AG04449 (cell line): ENCODE data around the gene NPIPA8.
"Not testable (repeated sequence)": the region's sequence is repeated elsewhere in the genome, so short reads cannot be mapped to it uniquely, and the experiment has no call there.

Source experiments
- CTCF ChIA-PET: fragments of 350-600 bp; formaldehyde crosslinking; extraction: SDS; loops from one replicate; lab custom pipeline; 2021; ENCODE audit warnings: antibody characterized with exemption; lab: Yijun Ruan, JAX
- POLR2A ChIA-PET: fragments of 400-600, 350-600 bp; formaldehyde crosslinking; extraction: SDS; loops from one replicate; lab custom pipeline; 2020; ENCODE audit warnings: antibody characterized with exemption, inconsistent platforms; lab: Yijun Ruan, JAX
- DNase-seq: peaks from one replicate; pipeline ENCODE4 v3.0.0-alpha.2; 2010; ENCODE audit warnings: low read depth, low spot score
- H3K4me3 ChIP-seq: 2 replicates; pipeline ENCODE4 v1.5.1; 2011; ENCODE audit warnings: low read depth, mild to moderate bottlenecking, control low read depth, low read length

NPIPA8 gene

DNA sequence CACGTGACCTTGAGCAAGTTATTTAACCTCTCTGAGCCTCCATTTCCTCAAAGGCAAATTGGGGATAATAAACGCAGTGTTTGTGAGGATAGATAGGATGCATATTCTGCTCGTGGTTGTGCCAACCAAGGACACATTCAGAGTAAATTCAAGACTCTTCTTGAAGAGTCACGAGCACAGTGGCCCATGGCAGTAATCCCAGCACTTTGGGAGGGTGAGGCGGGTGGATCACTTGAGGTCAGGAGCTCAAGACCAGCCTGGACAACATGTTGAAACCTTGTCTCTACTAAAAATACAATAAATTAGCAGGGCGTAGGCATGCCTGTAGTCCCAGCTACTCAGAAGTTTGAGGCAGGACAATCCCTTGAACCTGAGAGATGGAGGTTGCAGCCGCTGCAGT is 39.6 kb downstream of the NPIPA8 start:
- CTCF ChIA-PET, POLR2A ChIA-PET, H3K4me3 ChIP-seq, DNase-seq: not testable (repeated sequence)

DNA sequence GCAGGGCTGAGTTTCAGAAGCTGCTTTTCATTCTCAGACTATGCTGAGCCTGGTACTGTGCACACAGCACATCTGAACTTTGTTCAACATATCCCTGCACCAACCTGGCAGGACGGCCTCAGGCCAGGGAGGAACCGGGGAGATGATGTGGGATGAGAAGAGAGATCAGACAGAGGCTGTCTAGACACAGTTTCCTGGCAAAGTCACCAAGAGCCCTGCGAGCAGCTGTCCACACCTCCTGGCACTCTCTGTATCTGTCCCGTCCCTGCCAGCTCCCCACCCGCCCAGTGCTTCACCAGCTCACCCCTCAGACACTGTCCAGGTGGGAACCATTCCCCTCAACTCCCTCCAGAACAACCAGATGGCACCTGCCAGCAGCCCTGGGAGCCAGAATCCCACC is 42.2 kb downstream of the NPIPA8 start:
- CTCF ChIA-PET, POLR2A ChIA-PET, DNase-seq, H3K4me3 ChIP-seq: not testable (repeated sequence)

DNA sequence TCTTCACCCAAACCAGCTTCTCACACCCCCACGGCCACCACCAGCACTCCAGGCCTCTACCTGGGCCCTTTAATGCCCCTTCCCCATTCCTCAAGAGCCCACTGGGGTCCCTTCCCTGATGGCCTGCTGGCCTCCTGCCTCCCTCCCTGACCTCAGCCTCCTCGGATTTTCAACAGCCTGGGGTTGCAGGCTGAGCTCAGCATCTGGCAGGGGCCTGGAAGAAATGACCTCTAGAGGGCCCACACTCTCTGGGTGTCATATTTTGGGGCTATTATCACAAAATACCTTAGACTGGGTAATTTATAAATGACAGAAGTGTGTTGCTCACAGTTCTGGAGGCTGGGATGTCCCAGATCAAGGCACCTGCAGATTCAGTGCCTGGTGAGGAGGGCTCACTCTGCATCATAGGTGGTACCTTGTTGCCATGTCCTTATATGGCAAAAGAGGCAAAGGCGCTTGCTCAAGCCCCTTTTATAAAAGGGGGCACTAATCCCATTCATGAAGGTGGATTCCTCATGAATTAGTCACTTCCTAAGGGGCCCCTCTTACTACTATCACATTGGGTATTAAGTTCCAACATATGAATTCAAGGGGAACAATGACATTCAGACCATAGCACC is 43.1 kb downstream of the NPIPA8 start:
- H3K4me3 ChIP-seq, CTCF ChIA-PET, POLR2A ChIA-PET, DNase-seq: not testable (repeated sequence)

DNA sequence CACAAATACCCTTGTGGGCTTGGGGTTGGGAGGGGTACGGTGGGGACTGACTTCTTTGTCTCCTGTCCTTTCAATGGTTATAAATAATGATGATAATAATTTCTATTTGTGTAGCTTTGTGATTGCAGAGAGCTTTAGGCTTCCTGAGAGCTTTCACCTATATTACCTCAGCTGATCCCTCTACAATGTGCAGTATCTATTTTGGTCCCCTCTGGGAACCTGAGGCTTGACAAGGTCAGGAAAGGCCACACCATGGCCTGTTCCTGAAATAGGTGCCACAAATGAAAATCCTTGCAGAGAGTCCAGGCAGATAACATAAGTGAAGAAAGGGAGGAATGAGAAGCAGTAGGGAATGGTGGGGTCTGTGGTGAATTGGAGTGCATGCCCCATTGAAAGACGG is 45.6 kb downstream of the NPIPA8 start:
- POLR2A ChIA-PET, H3K4me3 ChIP-seq, CTCF ChIA-PET, DNase-seq: not testable (repeated sequence)

DNA sequence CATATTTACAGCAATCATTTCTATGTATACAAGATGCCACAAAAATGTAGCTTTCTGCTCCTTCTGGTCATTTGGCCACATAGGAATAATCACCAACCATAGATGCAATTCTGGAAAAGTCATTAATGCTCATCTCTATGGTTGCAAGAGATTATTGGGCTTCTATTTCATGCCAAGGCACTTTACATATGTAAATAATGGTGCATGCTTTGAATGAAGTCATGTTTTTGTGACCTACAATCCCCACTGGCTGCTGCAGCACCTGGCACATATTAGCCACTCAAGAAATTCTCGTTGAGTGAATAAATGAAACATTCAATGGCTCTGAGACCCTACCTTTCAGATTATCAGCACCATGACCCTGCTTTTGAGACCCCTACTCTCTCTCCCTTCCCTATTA is 50.2 kb downstream of the NPIPA8 start:
- H3K4me3 ChIP-seq, DNase-seq, CTCF ChIA-PET, POLR2A ChIA-PET: not testable (repeated sequence)

DNA sequence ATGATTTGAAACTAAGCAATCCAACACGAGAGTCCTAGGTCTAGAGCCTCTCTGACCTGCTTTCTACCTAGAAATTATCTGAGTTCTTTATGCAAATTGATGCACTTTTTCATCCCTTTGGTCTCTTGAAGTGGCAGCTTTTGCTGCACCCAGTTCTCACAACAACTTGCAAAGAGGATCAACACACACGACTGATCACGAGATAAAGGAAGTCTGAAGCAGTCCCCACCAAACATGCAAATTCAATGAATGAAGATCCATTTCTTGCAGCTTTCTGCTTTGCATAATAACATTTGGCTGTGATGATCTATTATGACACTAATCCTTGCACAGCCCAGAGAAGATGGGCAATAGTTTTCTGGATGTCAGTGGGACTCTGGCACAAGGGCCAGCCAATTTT is 56.2 kb downstream of the NPIPA8 start:
- CTCF ChIA-PET: not testable (repeated sequence)

DNA sequence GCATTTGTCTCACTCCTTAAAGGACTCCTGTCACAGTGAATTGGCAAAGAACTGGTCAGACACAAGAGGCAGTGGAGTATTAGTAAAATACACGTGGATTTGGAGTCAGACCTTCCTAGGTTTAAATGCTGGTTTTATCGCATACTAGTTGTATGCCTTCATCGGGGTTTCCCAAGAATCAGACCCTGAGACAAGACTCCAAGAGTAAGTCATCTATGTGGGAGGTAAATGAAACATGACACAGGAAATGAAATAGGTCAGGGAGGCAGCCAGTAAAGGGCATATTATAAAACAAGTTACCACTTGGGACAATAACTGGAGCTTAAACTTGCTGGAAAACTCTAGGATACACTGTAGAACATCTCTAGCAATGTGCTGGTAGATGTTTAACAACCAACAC is 59.8 kb downstream of the NPIPA8 start:
- CTCF ChIA-PET, DNase-seq, POLR2A ChIA-PET: not testable (repeated sequence)

More for the DNA sequence above, 56.2 kb downstream of the NPIPA8 start:
- POLR2A ChIA-PET, DNase-seq, H3K4me3 ChIP-seq: not testable (repeated sequence)

DNA sequence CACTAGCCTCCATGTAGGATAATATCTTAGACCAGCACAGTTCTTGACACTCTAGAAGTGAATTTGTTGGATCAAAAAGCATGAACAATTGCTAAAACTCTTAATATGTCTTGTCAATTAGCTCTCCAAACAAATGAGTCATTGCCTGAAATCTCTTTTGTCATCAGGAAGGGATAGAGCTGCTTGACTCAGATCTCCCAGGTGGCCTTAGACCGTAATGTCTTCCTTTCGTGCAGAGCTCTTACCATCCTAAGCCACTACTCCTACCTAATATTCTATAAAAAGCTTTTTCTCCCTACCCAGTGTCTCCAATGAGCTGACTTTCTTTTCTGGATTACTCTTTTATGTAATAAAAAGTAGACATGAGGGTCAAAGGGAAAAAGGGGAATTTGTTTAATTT is 66.4 kb downstream of the NPIPA8 start:
- H3K4me3 ChIP-seq, DNase-seq, CTCF ChIA-PET, POLR2A ChIA-PET: not testable (repeated sequence)

More for the DNA sequence above, 59.8 kb downstream of the NPIPA8 start:
- H3K4me3 ChIP-seq: not testable (repeated sequence)
